Measurements from ENCODE around the gene ARID1A.

The ARID1A gene

GRCh38 chr1:26827663-26828062 is 131.8 kb downstream of the ARID1A start:
- DNase-seq (ENCODE audit: low read depth): no peak

- no peak for DNase-seq (ENCODE audit: low read depth)
Observed at GRCh38 chr1:26828411-26828991, 132.7 kb downstream of the ARID1A start.

- DNase-seq (ENCODE audit: low read depth): no peak
Observed at GRCh38 chr1:26829184-26829911, 133.5 kb downstream of the ARID1A start.

- DNase-seq (ENCODE audit: low read depth): no peak
Observed at GRCh38 chr1:26831059-26831458, 135.2 kb downstream of the ARID1A start.
